ENCODE data around the gene KCNC2. TPM values are rescaled to one million over a fixed set of nuclear protein-coding genes. Genes with fewer than 3 reads are reported as not detected.

KCNC2 gene
- total RNA-seq, 1 experiment from 2014 or later, result not detected

DNA sequence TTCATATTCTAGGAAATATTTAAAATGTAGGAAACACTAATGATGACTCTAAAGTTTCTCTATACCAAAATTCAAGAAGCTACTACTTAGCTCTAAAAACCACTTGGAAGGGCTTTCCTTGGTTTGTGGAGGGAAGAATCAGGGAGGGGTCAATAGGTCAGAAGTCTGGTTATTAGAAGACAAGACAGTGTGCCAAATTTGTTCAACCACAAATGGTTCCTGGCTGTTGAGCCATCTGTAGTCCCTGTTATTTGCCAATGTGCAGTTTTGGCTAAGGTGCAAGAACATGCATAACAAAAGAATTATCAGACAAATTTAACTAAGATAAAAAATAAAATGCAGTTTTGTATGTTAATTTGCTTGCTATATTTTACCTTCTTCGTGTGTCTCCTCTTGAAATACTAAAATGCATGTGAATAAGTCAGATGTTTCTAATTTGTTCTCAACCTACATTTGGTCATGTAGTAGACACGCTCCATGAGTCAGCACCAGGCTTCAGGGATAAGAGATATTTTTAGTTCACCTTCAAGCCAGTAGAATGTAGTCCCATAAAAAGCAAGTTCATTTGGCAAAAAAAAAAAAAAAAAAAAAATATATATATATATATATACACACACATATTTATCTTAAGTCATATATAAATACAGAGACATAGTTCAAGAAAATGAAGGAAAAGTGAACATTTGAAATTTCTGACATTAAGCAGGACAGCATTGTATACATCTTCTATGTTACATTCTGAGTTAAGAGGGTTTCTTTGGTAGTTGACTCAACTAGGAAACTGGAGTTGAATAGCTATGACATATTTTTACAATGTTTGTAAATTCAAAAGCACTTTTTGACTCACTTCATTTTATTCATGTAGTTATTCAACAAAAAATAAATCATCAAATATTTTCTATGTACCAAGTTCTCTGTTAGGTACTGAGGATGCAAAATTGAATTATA, 123.3 kb downstream of the KCNC2 start:
- H3K9me2 ChIP-seq (replicated peaks; ENCODE audit: insufficient read depth, low read length), result no peaks in the 10 kb centered on the region
- H3K4me2 ChIP-seq (ENCODE audit: low read depth, low read length, poor library complexity, severe bottlenecking), result no peak overlapping the region
- no peak for DNase-seq
- no peaks in the 10 kb centered on the region for H3K36me3 ChIP-seq (ENCODE audit: insufficient read depth, low read length)
- peaks cover 2% of the 10 kb centered on the region; the same call in 1 of the 2 replicates for H3K27me3 ChIP-seq (ENCODE audit: low read length)
- no peak overlapping the region for H3K9ac ChIP-seq (ENCODE audit: low read length)
- no peak overlapping the region for H2AFZ ChIP-seq (ENCODE audit: low read length)
- no peak overlapping the region for H3K4me3 ChIP-seq (ENCODE audit: low read length)
- H3K27ac ChIP-seq (ENCODE audit: low read length), result no peak overlapping the region
- no peaks in the 10 kb centered on the region for H3K9me3 ChIP-seq (ENCODE audit: low read length)
- H4K20me1 ChIP-seq (ENCODE audit: insufficient read depth, low read depth, low read length), result no peaks in the 10 kb centered on the region
- H3K4me1 ChIP-seq (ENCODE audit: low read length), result no peaks in the 10 kb centered on the region
- H3K79me2 ChIP-seq (ENCODE audit: low read length), result no peaks in the 10 kb centered on the region

GRCh38 chr12:75081305-75081704, 128.3 kb downstream of the KCNC2 start:
- no peak overlapping the region for H3K4me2 ChIP-seq (ENCODE audit: low read depth, low read length, poor library complexity, severe bottlenecking)
- H3K79me2 ChIP-seq (ENCODE audit: low read length), result no peaks in the 10 kb centered on the region
- no peak overlapping the region for H2AFZ ChIP-seq (ENCODE audit: low read length)
- H3K9me2 ChIP-seq (replicated peaks; ENCODE audit: insufficient read depth, low read length), result no peaks in the 10 kb centered on the region
- no peaks in the 10 kb centered on the region for H4K20me1 ChIP-seq (ENCODE audit: insufficient read depth, low read depth, low read length)
- H3K27ac ChIP-seq (ENCODE audit: low read length), result no peak overlapping the region
- no peaks in the 10 kb centered on the region for H3K36me3 ChIP-seq (ENCODE audit: insufficient read depth, low read length)
- DNase-seq, result no peak
- no peaks in the 10 kb centered on the region for H3K4me1 ChIP-seq (ENCODE audit: low read length)
- no peaks in the 10 kb centered on the region for H3K9me3 ChIP-seq (ENCODE audit: low read length)
- peaks cover 2% of the 10 kb centered on the region; the same call in 1 of the 2 replicates for H3K27me3 ChIP-seq (ENCODE audit: low read length)
- no peak overlapping the region for H3K9ac ChIP-seq (ENCODE audit: low read length)
- H3K4me3 ChIP-seq (ENCODE audit: low read length), result no peak overlapping the region

DNA sequence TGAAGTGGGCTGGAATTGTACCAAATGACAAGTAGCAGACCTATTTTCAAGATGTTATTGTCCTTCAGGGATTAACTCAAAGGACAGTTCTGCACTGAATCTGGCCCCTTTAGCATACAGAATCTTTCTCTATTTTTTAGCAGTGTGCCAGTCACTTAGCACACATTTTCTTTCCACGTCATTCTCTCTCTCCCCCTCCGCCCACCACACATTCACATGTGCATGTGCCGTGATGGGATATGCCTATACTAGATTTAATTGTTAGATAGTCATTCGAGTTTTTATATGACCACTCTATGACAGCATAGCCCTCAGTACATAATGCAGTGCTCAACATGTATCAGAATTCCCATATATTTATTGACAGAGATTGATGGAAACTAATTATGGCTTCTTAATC, 129.1 kb downstream of the KCNC2 start:
- Histone ChIP-seq H4K20me1 (ENCODE audit: insufficient read depth, low read depth, low read length) (no peaks in the 10 kb centered on the region), H3K79me2 (ENCODE audit: low read length) (no peaks in the 10 kb centered on the region), H3K27me3 (ENCODE audit: low read length) (peaks cover 2% of the 10 kb centered on the region; the same call in 1 of the 2 replicates), H3K4me3 (ENCODE audit: low read length) (no peak overlapping the region), H3K4me1 (ENCODE audit: low read length) (no peaks in the 10 kb centered on the region), H3K4me2 (ENCODE audit: low read depth, low read length, poor library complexity, severe bottlenecking) (no peak overlapping the region), H3K9ac (ENCODE audit: low read length) (no peak overlapping the region), H3K36me3 (ENCODE audit: insufficient read depth, low read length) (no peaks in the 10 kb centered on the region), H2AFZ (ENCODE audit: low read length) (no peak overlapping the region), H3K9me2 (replicated peaks; ENCODE audit: insufficient read depth, low read length) (no peaks in the 10 kb centered on the region), H3K27ac (ENCODE audit: low read length) (no peak overlapping the region), H3K9me3 (ENCODE audit: low read length) (no peaks in the 10 kb centered on the region)
- no peak for DNase-seq

GRCh38 chr12:75065482-75065881, 144.2 kb downstream of the KCNC2 start:
- Histone ChIP-seq H3K79me2 (ENCODE audit: low read length) (no peaks in the 10 kb centered on the region), H3K4me1 (ENCODE audit: low read length) (no peaks in the 10 kb centered on the region), H3K36me3 (ENCODE audit: insufficient read depth, low read length) (no peaks in the 10 kb centered on the region), H3K27ac (ENCODE audit: low read length) (no peak overlapping the region), H3K27me3 (ENCODE audit: low read length) (no peaks in the 10 kb centered on the region), H3K9me3 (ENCODE audit: low read length) (no peaks in the 10 kb centered on the region), H3K4me3 (ENCODE audit: low read length) (no peak overlapping the region), H3K9me2 (replicated peaks; ENCODE audit: insufficient read depth, low read length) (no peaks in the 10 kb centered on the region), H2AFZ (ENCODE audit: low read length) (no peak overlapping the region), H3K9ac (ENCODE audit: low read length) (no peak overlapping the region), H3K4me2 (ENCODE audit: low read depth, low read length, poor library complexity, severe bottlenecking) (no peak overlapping the region), H4K20me1 (ENCODE audit: insufficient read depth, low read depth, low read length) (no peaks in the 10 kb centered on the region)
- DNase-seq, result no peak

DNA sequence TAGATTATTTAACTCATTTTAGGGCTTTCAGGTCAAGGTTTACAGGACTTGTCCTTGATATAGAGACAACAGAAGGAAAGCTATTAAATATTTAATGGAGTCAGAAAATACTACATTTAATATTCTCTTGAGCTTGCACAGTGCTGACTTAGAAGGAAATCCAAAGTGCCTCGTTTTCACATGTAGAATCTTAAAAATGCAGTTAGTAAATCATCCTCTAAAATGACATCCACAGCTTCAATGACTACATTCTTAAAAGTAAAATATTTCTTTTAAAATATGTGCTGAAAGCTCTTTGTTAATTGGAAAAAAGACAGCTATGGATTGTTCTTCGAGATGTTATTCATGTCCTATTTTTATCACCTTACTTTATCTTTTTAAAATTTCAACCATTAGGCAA, 146.9 kb downstream of the KCNC2 start:
- H3K27ac ChIP-seq (ENCODE audit: low read length), result no peak overlapping the region
- H4K20me1 ChIP-seq (ENCODE audit: insufficient read depth, low read depth, low read length), result no peaks in the 10 kb centered on the region
- H3K36me3 ChIP-seq (ENCODE audit: insufficient read depth, low read length), result no peaks in the 10 kb centered on the region
- H3K4me3 ChIP-seq (ENCODE audit: low read length), result no peak overlapping the region
- no peak overlapping the region for H2AFZ ChIP-seq (ENCODE audit: low read length)
- no peaks in the 10 kb centered on the region for H3K79me2 ChIP-seq (ENCODE audit: low read length)
- no peak overlapping the region for H3K9ac ChIP-seq (ENCODE audit: low read length)
- no peaks in the 10 kb centered on the region for H3K9me2 ChIP-seq (replicated peaks; ENCODE audit: insufficient read depth, low read length)
- DNase-seq, result no peak
- H3K27me3 ChIP-seq (ENCODE audit: low read length), result no peaks in the 10 kb centered on the region
- H3K9me3 ChIP-seq (ENCODE audit: low read length), result no peaks in the 10 kb centered on the region
- no peak overlapping the region for H3K4me2 ChIP-seq (ENCODE audit: low read depth, low read length, poor library complexity, severe bottlenecking)
- no peaks in the 10 kb centered on the region for H3K4me1 ChIP-seq (ENCODE audit: low read length)

GRCh38 chr12:75058228-75058627, 151.4 kb downstream of the KCNC2 start:
- Histone ChIP-seq H2AFZ (ENCODE audit: low read length) (no peak overlapping the region), H3K9me2 (replicated peaks; ENCODE audit: insufficient read depth, low read length) (no peaks in the 10 kb centered on the region), H3K9ac (ENCODE audit: low read length) (no peak overlapping the region), H3K9me3 (ENCODE audit: low read length) (no peaks in the 10 kb centered on the region), H3K4me3 (ENCODE audit: low read length) (no peak overlapping the region), H3K4me2 (ENCODE audit: low read depth, low read length, poor library complexity, severe bottlenecking) (no peak overlapping the region), H3K36me3 (ENCODE audit: insufficient read depth, low read length) (no peaks in the 10 kb centered on the region), H3K79me2 (ENCODE audit: low read length) (no peaks in the 10 kb centered on the region), H3K27ac (ENCODE audit: low read length) (no peak overlapping the region), H3K27me3 (ENCODE audit: low read length) (no peaks in the 10 kb centered on the region), H3K4me1 (ENCODE audit: low read length) (no peaks in the 10 kb centered on the region), H4K20me1 (ENCODE audit: insufficient read depth, low read depth, low read length) (no peaks in the 10 kb centered on the region)
- DNase-seq, result no peak

- DNase-seq, result no peak
- Histone ChIP-seq H3K9me2 (replicated peaks; ENCODE audit: insufficient read depth, low read length) (no peaks in the 10 kb centered on the region), H3K79me2 (ENCODE audit: low read length) (no peaks in the 10 kb centered on the region), H4K20me1 (ENCODE audit: insufficient read depth, low read depth, low read length) (no peaks in the 10 kb centered on the region), H3K9me3 (ENCODE audit: low read length) (no peaks in the 10 kb centered on the region), H3K4me1 (ENCODE audit: low read length) (no peaks in the 10 kb centered on the region), H2AFZ (ENCODE audit: low read length) (no peak overlapping the region), H3K27ac (ENCODE audit: low read length) (no peak overlapping the region), H3K27me3 (ENCODE audit: low read length) (no peaks in the 10 kb centered on the region), H3K4me3 (ENCODE audit: low read length) (no peak overlapping the region), H3K36me3 (ENCODE audit: insufficient read depth, low read length) (no peaks in the 10 kb centered on the region), H3K9ac (ENCODE audit: low read length) (no peak overlapping the region), H3K4me2 (ENCODE audit: low read depth, low read length, poor library complexity, severe bottlenecking) (no peak overlapping the region)
These were observed 160.9 kb downstream of the KCNC2 start for GRCh38 chr12:75048767-75049166.

- Histone ChIP-seq H3K27ac (ENCODE audit: low read length) (no peak overlapping the region), H4K20me1 (ENCODE audit: insufficient read depth, low read depth, low read length) (no peaks in the 10 kb centered on the region), H3K9me2 (replicated peaks; ENCODE audit: insufficient read depth, low read length) (no peaks in the 10 kb centered on the region), H3K36me3 (ENCODE audit: insufficient read depth, low read length) (no peaks in the 10 kb centered on the region), H3K4me2 (ENCODE audit: low read depth, low read length, poor library complexity, severe bottlenecking) (no peak overlapping the region), H3K4me1 (ENCODE audit: low read length) (no peaks in the 10 kb centered on the region), H3K9ac (ENCODE audit: low read length) (no peak overlapping the region), H3K4me3 (ENCODE audit: low read length) (no peak overlapping the region), H2AFZ (ENCODE audit: low read length) (no peak overlapping the region), H3K27me3 (ENCODE audit: low read length) (no peaks in the 10 kb centered on the region), H3K79me2 (ENCODE audit: low read length) (no peaks in the 10 kb centered on the region), H3K9me3 (ENCODE audit: low read length) (no peaks in the 10 kb centered on the region)
- DNase-seq, result no peak
These were observed 161.6 kb downstream of the KCNC2 start for GRCh38 chr12:75047885-75048525.
